ENCODE measurements around the gene DDX59.

DDX59 gene

GRCh38 chr1:200669314-200670241 is at the start of gene DDX59:
TSS of gene DDX59 (minus strand) at chr1:200669907. CDS start at chr1:200666740, 3,167 bp downstream.
- peak; percentile 99 for DNase-seq

- no peak for DNase-seq
These were observed 44.9 kb upstream of the DDX59 start for GRCh38 chr1:200714504-200715187.

- DNase-seq: no peak
These were observed 40.5 kb upstream of the DDX59 start for GRCh38 chr1:200710166-200710565.

- DNase-seq: no peak
These were observed 39.1 kb upstream of the DDX59 start for GRCh38 chr1:200708769-200709168.

GRCh38 chr1:200708161-200708560 is 38.5 kb upstream of the DDX59 start:
- DNase-seq: no peak

- no peak for DNase-seq
These were observed 37.4 kb upstream of the DDX59 start for GRCh38 chr1:200707116-200707515.

GRCh38 chr1:200706111-200706814 is 36.6 kb upstream of the DDX59 start:
- no peak for DNase-seq

- DNase-seq: no peak
These were observed 35.3 kb upstream of the DDX59 start for GRCh38 chr1:200704986-200705500.

GRCh38 chr1:200699871-200700270 is 30.2 kb upstream of the DDX59 start:
- peak; percentile 54 for DNase-seq

- no peak for DNase-seq
These were observed 25.0 kb upstream of the DDX59 start for GRCh38 chr1:200694738-200695137.

- DNase-seq: no peak
These were observed 23.6 kb upstream of the DDX59 start for GRCh38 chr1:200693327-200693726.

GRCh38 chr1:200692316-200692715 is 22.6 kb upstream of the DDX59 start:
- DNase-seq: no peak

- DNase-seq: no peak
These were observed 16.9 kb upstream of the DDX59 start for GRCh38 chr1:200686620-200687019.

GRCh38 chr1:200684015-200684414 is 14.3 kb upstream of the DDX59 start:
- no peak for DNase-seq

- no peak for DNase-seq
These were observed 13.6 kb upstream of the DDX59 start for GRCh38 chr1:200683298-200683697.

- DNase-seq: no peak
These were observed 11.5 kb upstream of the DDX59 start for GRCh38 chr1:200681231-200681630.

- no peak for DNase-seq
These were observed 7.1 kb upstream of the DDX59 start for GRCh38 chr1:200676829-200677228.

GRCh38 chr1:200675588-200675852 is 5.8 kb upstream of the DDX59 start:
- no peak for DNase-seq

GRCh38 chr1:200674838-200675587 is 5.3 kb upstream of the DDX59 start:
- no peak for DNase-seq

- DNase-seq: no peak
These were observed 4.5 kb upstream of the DDX59 start for GRCh38 chr1:200673952-200674823.

- DNase-seq: no peak
These were observed 1.6 kb upstream of the DDX59 start for GRCh38 chr1:200671235-200671786.
